HepG2 (cell line): ENCODE data around the gene ESRP2. TPM values are rescaled to one million over a fixed set of nuclear protein-coding genes. Genes with fewer than 3 reads are reported as not detected.

Experiments used
- ATAC-seq: fragments of 200-7000 bp; cut with Tn5 transposase; 3 replicates; pipeline ENCODE4 v1.9.1; 2020; ENCODE audit warnings: mild to moderate bottlenecking, moderate library complexity
- BruUV-seq: library from RNA; stranded (reverse); fragments of 400-500 nt; replicated peaks from 2 replicates; lab custom pipeline; 2021; lab: Mats Ljungman, UMichigan
- CTCF ChIA-PET: fragments of 300-600 bp; formaldehyde crosslinking; extraction: SDS; loops from one replicate; lab custom pipeline; 2021; ENCODE audit warnings: low total read pairs, inconsistent platforms, low intra/inter-chr PET ratio; lab: Yijun Ruan, JAX
- POLR2A ChIA-PET: fragments of 350-600 bp; sonication (Branson Sonifier 250); formaldehyde crosslinking; loops from one replicate; lab custom pipeline; 2020; ENCODE audit warnings: antibody characterized with exemption, inconsistent platforms; lab: Yijun Ruan, JAX
- DNase-seq: peaks from one replicate; pipeline ENCODE4 v3.0.0-alpha.2; 2015; ENCODE audit warnings: low spot score
- FAIRE-seq: peaks from 3 replicates; lab custom pipeline; 2011; peaks lifted over from hg19 to GRCh38; lab: Jason Lieb, UNC
- H2AFZ ChIP-seq: one replicate; pipeline ENCODE4 v1.6.1; 2011; ENCODE audit warnings: low read length, inconsistent platforms
- H3K27ac ChIP-seq: fragments of 300-600 bp; 3 replicates; pipeline ENCODE4 v1.8.0; 2011; ENCODE audit warnings: mixed run types, mild to moderate bottlenecking, mixed read lengths, low read length, inconsistent platforms; ENCODE audit not compliant: insufficient read depth; ENCODE audit errors: extremely low read length
- H3K27me3 ChIP-seq, 2 experiments: fragments of 200-600 bp in 1 of 2; 2 replicates in 1 of 2; 3 replicates in 1 of 2; pipeline versions ENCODE4 v1.6.0 to v1.8.0; 2011; ENCODE audit warnings: low read length in 2 of 2, mild to moderate bottlenecking in 2 of 2, moderate library complexity in 2 of 2, inconsistent platforms in 1 of 2; ENCODE audit not compliant: insufficient read depth in 2 of 2, control insufficient read depth in 1 of 2
- H3K36me3 ChIP-seq, 2 experiments: fragments of 200-600 bp in 1 of 2; replicated peaks in 1 of 2; 2 replicates in 1 of 2; 3 replicates in 1 of 2; pipeline versions ENCODE4 v1.5.1 to v1.8.0; 2011; ENCODE audit warnings: low read length in 2 of 2, inconsistent platforms in 1 of 2; ENCODE audit not compliant: insufficient read depth in 2 of 2, control insufficient read depth in 1 of 2
- H3K4me1 ChIP-seq: 2 replicates; pipeline ENCODE4 v1.5.1; 2012; ENCODE audit warnings: low read length, inconsistent platforms; ENCODE audit not compliant: insufficient read depth
- H3K4me2 ChIP-seq: 2 replicates; pipeline ENCODE4 v1.6.0; 2011; ENCODE audit warnings: low read depth, low read length, inconsistent platforms
- H3K4me3 ChIP-seq, 3 experiments: fragments of 200-600 bp in 1 of 3; sonication (generic), shearing (Covaris generic) in 1 of 3; replicated peaks in 1 of 3; 2 replicates each; pipeline ENCODE4 v1.5.1; 2011 to 2016; ENCODE audit warnings: low read length in 3 of 3, inconsistent platforms in 2 of 3, low read depth in 2 of 3, mild to moderate bottlenecking in 2 of 3, control low read depth in 1 of 3, mixed read lengths in 1 of 3; ENCODE audit not compliant: insufficient read depth in 1 of 3
- H3K79me2 ChIP-seq: one replicate; pipeline ENCODE4 v1.6.1; 2011; ENCODE audit warnings: low read length, inconsistent platforms; ENCODE audit not compliant: insufficient read depth
- H3K9ac ChIP-seq: 2 replicates; pipeline ENCODE4 v1.6.0; 2011; ENCODE audit warnings: mild to moderate bottlenecking, low read depth, low read length, inconsistent platforms; ENCODE audit not compliant: insufficient read depth
- H3K9me3 ChIP-seq: 2 replicates; pipeline ENCODE4 v1.5.1; 2012; ENCODE audit warnings: mild to moderate bottlenecking, low read length
- H4K20me1 ChIP-seq: 2 replicates; pipeline ENCODE4 v1.6.0; 2011; ENCODE audit warnings: inconsistent platforms, mild to moderate bottlenecking, low read length, moderate library complexity; ENCODE audit not compliant: insufficient read depth
- KLF9 ChIP-seq: IDR thresholded peaks from 2 replicates; pipeline ENCODE4 v1.6.1; 2016; ENCODE audit warnings: low read depth
- MIER3 ChIP-seq: IDR thresholded peaks from 2 replicates; pipeline ENCODE4 v1.6.1; 2016; ENCODE audit warnings: missing compliant biosample characterization, borderline replicate concordance
- ZBTB37 ChIP-seq: sonication (generic); formaldehyde crosslinking; IDR thresholded peaks from 2 replicates; pipeline ENCODE4 v1.4.0; 2020; ENCODE audit warnings: mild to moderate bottlenecking, missing genetic modification reagents
- WGBS: methylation state at CpG from one replicate; pipeline ENCODE4 v1.1.6; 2017; ENCODE audit warnings: low lambda C conversion rate; 5-methylcytosine and 5-hydroxymethylcytosine counted together
- in situ Hi-C: cut with HindIII; loops from 2 replicates; pipeline ENCODE4 v1.10.0; 2017; ENCODE audit warnings: low pct_unique_long_range_greater_than_20kb; ENCODE audit not compliant: extremely low pct_ligation_motif_present
- intact Hi-C: fragments of 100-400 bp; cut with micrococcal nuclease; formaldehyde crosslinking; loops from one replicate; pipeline ENCODE4 v1.10.0; 2022; ENCODE audit not compliant: unreplicated experiment
- polyA plus RNA-seq, 8 experiments: library from polyadenylated mRNA; depleted of rRNA in 3 of 8; stranded (reverse) in 7 of 8; unstranded in 1 of 8; fragments of >200 nt; fragmentation: Illumina TruSeq in 4 of 8; extraction: Trizol in 4 of 8; gene quantifications; 2 replicates each; pipeline versions ENCODE4 v1.2.1 to v1.2.3, GENCODE V29; 2011 to 2016; ENCODE audit warnings: low read depth in 4 of 8, missing spikeins in 1 of 8, mixed read lengths in 1 of 8; ENCODE audit not compliant: insufficient read depth in 1 of 8
- total RNA-seq, 5 experiments: library from RNA; depleted of rRNA; stranded (reverse); fragments of >200 nt; fragmentation: Illumina TruSeq; extraction: Trizol; gene quantifications; 2 replicates each; pipeline ENCODE4 v1.2.3, GENCODE V29; 2016; ENCODE audit warnings: low read depth in 1 of 5
- TF ChIP-seq, protein P1 (sequence below): sonication (generic); formaldehyde crosslinking; conservative IDR thresholded peaks from 2 replicates; pipeline ENCODE4 v1.4.0; 2020; ENCODE audit warnings: mild to moderate bottlenecking, missing genetic modification reagents, moderate library complexity
- TF ChIP-seq, protein P2 (sequence below): sonication (generic); formaldehyde crosslinking; IDR thresholded peaks from 2 replicates; pipeline ENCODE4 v1.5.1; 2020; ENCODE audit warnings: missing genetic modification reagents, mild to moderate bottlenecking, borderline replicate concordance
- TF ChIP-seq, protein P3 (sequence below): sonication (generic); formaldehyde crosslinking; conservative IDR thresholded peaks from 2 replicates; pipeline ENCODE4 v1.8.1; 2023; ENCODE audit warnings: missing genetic modification reagents

The ESRP2 gene
- total and polyA plus RNA-seq, 2 of the 13 experiments (the other 11 are each of a cell fraction or from before 2014, with no cell fraction given): 21.1 to 32.4 TPM

- in situ Hi-C loops: no loop called here
- WGBS: 94% methylated on average over 5 of the region's 5 CpGs
- DNase-seq: no peak
Observed at GRCh38 chr16:68251832-68252231, 15.9 kb upstream of the ESRP2 start.

More at GRCh38 chr16:68251832-68252231, 15.9 kb upstream of the ESRP2 start:
- intact Hi-C loops: no loop called here
- no peaks in the 10 kb centered on the region for H3K9me3 ChIP-seq
- H3K27me3 ChIP-seq: no peaks in the 10 kb centered on the region
- no peak overlapping the region for H3K4me3 ChIP-seq
- H3K9ac ChIP-seq: no peak overlapping the region
- TF ChIP-seq, protein P1, sequence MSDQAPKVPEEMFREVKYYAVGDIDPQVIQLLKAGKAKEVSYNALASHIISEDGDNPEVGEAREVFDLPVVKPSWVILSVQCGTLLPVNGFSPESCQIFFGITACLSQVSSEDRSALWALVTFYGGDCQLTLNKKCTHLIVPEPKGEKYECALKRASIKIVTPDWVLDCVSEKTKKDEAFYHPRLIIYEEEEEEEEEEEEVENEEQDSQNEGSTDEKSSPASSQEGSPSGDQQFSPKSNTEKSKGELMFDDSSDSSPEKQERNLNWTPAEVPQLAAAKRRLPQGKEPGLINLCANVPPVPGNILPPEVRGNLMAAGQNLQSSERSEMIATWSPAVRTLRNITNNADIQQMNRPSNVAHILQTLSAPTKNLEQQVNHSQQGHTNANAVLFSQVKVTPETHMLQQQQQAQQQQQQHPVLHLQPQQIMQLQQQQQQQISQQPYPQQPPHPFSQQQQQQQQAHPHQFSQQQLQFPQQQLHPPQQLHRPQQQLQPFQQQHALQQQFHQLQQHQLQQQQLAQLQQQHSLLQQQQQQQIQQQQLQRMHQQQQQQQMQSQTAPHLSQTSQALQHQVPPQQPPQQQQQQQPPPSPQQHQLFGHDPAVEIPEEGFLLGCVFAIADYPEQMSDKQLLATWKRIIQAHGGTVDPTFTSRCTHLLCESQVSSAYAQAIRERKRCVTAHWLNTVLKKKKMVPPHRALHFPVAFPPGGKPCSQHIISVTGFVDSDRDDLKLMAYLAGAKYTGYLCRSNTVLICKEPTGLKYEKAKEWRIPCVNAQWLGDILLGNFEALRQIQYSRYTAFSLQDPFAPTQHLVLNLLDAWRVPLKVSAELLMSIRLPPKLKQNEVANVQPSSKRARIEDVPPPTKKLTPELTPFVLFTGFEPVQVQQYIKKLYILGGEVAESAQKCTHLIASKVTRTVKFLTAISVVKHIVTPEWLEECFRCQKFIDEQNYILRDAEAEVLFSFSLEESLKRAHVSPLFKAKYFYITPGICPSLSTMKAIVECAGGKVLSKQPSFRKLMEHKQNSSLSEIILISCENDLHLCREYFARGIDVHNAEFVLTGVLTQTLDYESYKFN (CRISPR knock-in tag): no peak
- TF ChIP-seq KLF9 (CRISPR knock-in tag) (no peak), MIER3 (CRISPR knock-in tag) (no peak), ZBTB37 (CRISPR knock-in tag) (no peak)
- TF ChIP-seq, protein P2, sequence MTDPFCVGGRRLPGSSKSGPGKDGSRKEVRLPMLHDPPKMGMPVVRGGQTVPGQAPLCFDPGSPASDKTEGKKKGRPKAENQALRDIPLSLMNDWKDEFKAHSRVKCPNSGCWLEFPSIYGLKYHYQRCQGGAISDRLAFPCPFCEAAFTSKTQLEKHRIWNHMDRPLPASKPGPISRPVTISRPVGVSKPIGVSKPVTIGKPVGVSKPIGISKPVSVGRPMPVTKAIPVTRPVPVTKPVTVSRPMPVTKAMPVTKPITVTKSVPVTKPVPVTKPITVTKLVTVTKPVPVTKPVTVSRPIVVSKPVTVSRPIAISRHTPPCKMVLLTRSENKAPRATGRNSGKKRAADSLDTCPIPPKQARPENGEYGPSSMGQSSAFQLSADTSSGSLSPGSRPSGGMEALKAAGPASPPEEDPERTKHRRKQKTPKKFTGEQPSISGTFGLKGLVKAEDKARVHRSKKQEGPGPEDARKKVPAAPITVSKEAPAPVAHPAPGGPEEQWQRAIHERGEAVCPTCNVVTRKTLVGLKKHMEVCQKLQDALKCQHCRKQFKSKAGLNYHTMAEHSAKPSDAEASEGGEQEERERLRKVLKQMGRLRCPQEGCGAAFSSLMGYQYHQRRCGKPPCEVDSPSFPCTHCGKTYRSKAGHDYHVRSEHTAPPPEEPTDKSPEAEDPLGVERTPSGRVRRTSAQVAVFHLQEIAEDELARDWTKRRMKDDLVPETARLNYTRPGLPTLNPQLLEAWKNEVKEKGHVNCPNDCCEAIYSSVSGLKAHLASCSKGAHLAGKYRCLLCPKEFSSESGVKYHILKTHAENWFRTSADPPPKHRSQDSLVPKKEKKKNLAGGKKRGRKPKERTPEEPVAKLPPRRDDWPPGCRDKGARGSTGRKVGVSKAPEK (CRISPR knock-in tag): no peak
- TF ChIP-seq, protein P3, sequence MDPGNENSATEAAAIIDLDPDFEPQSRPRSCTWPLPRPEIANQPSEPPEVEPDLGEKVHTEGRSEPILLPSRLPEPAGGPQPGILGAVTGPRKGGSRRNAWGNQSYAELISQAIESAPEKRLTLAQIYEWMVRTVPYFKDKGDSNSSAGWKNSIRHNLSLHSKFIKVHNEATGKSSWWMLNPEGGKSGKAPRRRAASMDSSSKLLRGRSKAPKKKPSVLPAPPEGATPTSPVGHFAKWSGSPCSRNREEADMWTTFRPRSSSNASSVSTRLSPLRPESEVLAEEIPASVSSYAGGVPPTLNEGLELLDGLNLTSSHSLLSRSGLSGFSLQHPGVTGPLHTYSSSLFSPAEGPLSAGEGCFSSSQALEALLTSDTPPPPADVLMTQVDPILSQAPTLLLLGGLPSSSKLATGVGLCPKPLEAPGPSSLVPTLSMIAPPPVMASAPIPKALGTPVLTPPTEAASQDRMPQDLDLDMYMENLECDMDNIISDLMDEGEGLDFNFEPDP: no peak
- H3K4me2 ChIP-seq: no peak overlapping the region
- peaks cover 43% of the 10 kb centered on the region for H3K4me1 ChIP-seq
- ChIA-PET POLR2A (interaction anchor here (1.0 to 1.6 kb wide), 6 partner anchors 9 to 59 kb away, joined by 3 to 4 read pairs (median 3); partner anchors contain the start of genes ESRP2, PRMT7, SLC7A6 and SLC7A6OS), CTCF (no interaction called here)
- H3K79me2 ChIP-seq: no peaks in the 10 kb centered on the region
- BruUV-seq: no TSS peak
- no peak overlapping the region for H3K27ac ChIP-seq
- no peaks in the 10 kb centered on the region for H4K20me1 ChIP-seq
- H2AFZ ChIP-seq: no peak overlapping the region
- FAIRE-seq (no peak), ATAC-seq (no peak)
- H3K36me3 ChIP-seq: peaks cover 9 to 37% of the 10 kb centered on the region in 2 experiments
